GM23248 (cell line): Measurements from ENCODE around the gene GMPR.

Experiments used
- EZH2 ChIP-seq: fragments of 200-600 bp; sonication (generic); IDR thresholded peaks from 2 replicates; pipeline ENCODE4 v1.6.1; 2018; ENCODE audit warnings: antibody characterized with exemption, mild to moderate bottlenecking; ENCODE audit not compliant: insufficient read depth, poor library complexity, severe bottlenecking
- EZH2phosphoT487 ChIP-seq: fragments of 200-600 bp; sonication (generic); IDR thresholded peaks from 2 replicates; pipeline ENCODE4 v1.6.1; 2018; ENCODE audit warnings: antibody characterized with exemption, moderate library complexity, mild to moderate bottlenecking, low read depth; ENCODE audit not compliant: insufficient read depth

GRCh38 chr6:16294371-16294770 lies 56.0 kb downstream of the GMPR start:
- TF ChIP-seq EZH2 (no peak), EZH2phosphoT487 (no peak)
